GM12892 (cell line): ENCODE measurements around the gene DENND1A.

Source experiments
- POLR2A ChIP-seq: IDR thresholded peaks from 2 replicates; pipeline ENCODE4 v1.6.1; 2011; ENCODE audit warnings: low read depth, low read length, control low read depth
- POLR2AphosphoS5 ChIP-seq: IDR thresholded peaks from 2 replicates; pipeline ENCODE4 v1.6.1; 2011; ENCODE audit warnings: low read depth, low read length, control low read depth

DNA sequence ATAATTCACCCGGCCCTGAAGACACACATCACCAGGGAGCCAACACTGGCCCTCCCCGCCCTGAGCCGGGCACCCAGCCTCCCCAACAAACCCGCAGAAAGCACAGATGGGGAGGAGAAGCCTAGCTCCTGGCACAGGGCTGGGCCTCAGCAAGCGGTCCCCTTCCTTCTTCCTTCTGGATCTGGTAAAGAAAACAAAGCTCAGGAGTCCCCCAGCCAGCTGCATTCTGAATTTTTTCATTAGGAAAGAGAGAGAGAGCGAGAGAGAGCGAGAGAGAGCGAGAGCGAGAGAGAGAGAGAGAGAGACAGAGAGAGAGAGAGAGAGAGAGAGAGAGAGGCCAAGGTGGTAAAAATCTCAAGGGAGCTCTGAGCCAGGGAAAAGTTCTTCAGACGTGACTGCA, 378.2 kb downstream of the DENND1A start:
- TF ChIP-seq POLR2A (no peak), POLR2AphosphoS5 (no peak)
